GM08714 (cell line): ENCODE results near the gene PRRT1B.

Experiments used
- H3K4me3 ChIP-seq: fragments of 200-500 bp; sonication (Bioruptor generic); 2 replicates; pipeline ENCODE4 v1.5.1; 2014; ENCODE audit warnings: mild to moderate bottlenecking, low read length, inconsistent platforms
- ZNF274 ChIP-seq: IDR thresholded peaks from 2 replicates; pipeline ENCODE4 v1.6.1; 2012; ENCODE audit warnings: mild to moderate bottlenecking, low read depth, low read length

PRRT1B gene

DNA sequence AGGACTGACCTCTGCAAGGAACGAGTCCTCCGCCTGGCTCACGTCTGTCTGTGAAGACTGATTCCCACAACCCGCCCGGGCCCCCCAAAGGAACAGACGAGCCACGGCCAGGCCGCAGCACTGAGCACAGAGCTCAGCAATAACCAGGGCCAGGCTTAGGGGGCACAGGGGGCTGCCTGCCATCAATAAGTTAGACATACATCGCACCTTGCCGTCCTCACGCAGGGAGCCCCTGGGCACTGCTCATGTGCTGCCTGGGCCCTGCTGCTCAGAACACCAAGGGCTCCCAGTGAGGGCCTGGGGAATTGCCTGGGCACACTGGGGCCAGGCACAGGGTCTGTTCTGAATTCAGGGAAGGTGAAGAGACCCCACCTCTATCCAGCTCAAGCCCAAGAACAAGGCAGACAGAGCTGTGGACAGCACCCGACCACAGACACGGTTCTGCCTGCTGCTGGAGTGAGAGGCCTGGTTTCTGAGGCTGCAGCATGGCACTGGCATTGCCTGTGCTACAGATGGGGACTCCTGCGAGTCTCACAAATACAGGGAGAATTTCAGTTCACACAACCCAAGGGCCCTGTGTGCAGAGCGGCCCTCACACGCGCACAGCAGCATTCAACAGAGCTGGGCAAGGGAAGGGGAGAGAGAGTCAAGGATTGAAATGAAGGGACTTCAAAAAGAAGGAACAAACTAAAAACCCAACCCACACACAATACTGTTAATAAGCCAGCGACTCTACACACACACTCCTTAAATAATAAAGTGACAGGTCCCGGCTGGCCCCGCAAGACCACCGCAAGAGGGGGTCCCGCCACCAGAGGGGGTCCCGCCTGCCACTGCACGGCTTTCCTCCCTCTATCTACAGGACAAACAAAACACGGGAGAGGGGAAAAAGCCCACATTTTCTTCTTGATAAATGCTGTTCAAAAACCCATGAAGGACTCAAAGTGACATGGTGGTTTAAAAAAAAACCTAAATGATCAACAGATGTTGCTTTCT is 32.0 kb downstream of the PRRT1B start:
- H3K4me3 ChIP-seq = no peak overlapping the region
- no peak for TF ChIP-seq ZNF274

DNA sequence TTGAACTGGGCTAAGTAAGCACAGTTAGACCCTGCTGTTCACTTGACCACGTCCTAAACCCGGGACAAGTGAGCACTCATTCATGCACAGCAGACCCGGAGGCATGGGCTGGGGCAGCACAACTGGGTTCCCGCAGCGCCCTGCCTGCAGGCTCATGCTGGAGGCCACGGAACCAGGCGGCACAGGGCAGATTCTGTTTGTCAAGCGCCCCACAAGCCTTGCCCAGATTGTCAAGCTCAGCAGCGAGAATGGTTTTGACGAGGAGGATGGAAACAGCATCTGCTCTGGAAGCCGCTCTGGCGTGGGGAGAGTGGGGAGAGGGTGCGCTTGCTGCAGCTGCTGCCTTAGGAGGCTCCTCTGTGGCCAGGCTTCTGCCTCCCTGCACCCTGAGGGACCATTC is 32.7 kb downstream of the PRRT1B start:
- no peak overlapping the region for H3K4me3 ChIP-seq
- no peak for TF ChIP-seq ZNF274

DNA sequence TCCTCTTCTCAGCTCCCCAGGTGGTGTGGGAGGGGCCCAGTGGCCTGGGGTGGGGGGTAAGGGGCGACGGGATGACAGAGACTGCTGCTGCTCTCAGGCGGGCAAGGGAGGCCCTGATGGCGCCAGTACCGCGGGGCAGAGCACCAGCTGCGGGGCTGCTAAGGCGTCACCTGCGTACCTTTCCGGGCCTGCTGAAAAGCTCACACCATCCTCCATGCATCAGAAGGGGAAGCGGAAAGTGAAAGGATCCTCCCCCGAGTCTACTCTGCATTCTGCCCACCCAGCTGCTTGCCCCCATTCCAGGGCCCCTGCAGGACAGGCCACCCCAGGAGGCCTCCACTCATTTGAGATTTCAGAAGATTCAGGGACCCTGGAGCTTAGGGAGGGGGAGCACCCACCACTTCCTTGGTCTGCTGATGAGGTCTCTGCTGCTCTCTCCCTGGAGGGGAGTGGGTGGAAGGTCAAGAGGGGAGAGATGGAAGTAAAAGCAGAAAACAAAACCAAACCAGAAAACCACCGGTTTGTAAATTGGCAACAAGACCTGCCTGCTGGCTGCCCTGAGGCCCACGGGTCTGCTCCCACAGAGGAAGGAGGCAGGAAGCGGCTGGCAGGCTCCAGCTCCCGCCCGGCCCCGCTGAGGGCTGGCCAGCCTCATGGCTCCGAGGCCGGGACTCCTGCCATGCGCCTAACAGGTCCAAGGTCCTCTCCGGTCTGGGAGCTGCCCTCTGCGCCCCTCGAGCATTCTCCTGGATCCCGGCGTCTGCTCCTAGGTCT is 33.6 kb downstream of the PRRT1B start:
- TF ChIP-seq ZNF274 = no peak
- no peak overlapping the region; the same call in 1 of the 2 replicates for H3K4me3 ChIP-seq

DNA sequence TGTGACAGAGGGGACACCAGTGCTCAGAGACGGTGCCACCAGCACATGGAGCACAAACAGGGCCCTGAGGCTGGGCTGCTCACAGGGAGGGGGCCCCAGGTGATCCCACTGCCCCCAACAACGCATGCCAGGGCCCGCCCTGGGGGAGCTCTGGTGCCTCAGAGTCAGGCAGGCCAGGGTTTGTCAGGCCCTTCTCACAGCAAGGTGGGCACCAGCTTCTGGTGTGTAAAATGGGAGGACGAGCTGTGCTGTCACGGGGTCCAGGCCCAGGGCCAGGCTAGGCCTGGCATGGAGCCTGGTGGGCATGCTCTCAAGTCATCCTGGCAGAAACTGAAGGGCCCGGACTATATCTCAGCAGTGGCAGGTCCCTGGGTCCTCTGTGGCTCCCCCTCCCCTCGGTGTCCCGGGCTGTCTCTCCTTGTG is 34.5 kb downstream of the PRRT1B start:
- no peak overlapping the region for H3K4me3 ChIP-seq
- TF ChIP-seq ZNF274 = no peak

GRCh38 chr9:131580358-131580757 is 35.0 kb downstream of the PRRT1B start:
- H3K4me3 ChIP-seq = no peak overlapping the region
- TF ChIP-seq ZNF274 = no peak

DNA sequence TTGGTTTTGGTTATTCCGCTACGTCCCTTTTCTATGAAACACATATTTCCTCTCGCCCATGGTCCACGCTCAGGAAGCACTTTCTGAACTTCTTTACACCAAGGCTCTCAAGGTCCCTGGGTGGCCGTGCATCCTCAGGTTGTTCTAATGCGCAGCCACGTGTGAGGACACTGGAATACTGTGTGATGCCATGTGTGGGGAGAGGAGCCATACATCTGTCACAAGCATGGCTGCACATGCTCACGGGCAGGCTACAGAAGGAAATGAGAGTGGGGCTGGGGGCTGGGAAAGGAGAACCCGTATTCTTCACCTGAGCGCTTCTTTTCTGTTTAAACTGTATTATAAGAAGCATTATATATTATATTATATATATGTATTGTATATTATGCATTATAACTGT is 36.7 kb downstream of the PRRT1B start:
- no peak overlapping the region for H3K4me3 ChIP-seq
- TF ChIP-seq ZNF274 = no peak

- TF ChIP-seq ZNF274 = no peak
- no peak overlapping the region for H3K4me3 ChIP-seq
These were observed 37.4 kb downstream of the PRRT1B start for GRCh38 chr9:131582466-131583336.

- TF ChIP-seq ZNF274 = no peak
- H3K4me3 ChIP-seq = no peak overlapping the region
These were observed 38.0 kb downstream of the PRRT1B start for GRCh38 chr9:131583337-131583645.

DNA sequence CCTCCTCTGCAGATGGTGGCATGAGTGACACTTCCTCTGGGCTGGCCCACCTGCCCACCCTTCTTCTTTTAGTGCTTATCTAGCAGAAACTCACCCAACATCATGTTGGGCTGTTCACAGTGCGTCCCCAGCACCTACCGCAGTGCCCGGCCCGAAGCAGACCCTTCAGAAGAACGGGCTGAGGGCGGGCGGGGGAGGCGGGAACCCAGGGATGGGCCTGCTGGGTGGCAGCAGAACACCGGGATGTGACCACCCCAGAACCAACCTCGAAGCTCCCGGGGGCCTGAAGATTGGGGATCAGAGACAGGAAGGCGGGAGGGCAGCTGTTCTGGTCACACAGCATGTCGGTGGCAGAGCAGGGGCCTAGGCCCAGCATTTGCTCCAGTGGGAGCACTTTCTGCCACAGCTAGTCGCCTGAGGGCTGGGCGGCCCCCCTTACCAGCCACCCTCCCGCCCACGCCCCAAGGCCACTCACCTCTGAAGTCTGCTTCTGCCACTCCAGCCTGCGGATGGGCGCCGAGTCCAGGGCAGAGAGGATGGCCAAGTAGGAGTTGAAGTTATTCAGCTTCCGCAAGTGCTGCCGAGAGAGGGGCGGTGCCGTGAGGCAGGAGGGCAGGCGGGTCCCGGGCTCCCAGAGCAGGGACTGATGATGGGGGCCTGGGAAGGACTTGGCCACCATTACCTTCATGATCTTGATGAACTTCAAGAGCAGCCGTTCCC is 38.7 kb downstream of the PRRT1B start:
- TF ChIP-seq ZNF274 = no peak
- no peak overlapping the region for H3K4me3 ChIP-seq

- no peak overlapping the region for H3K4me3 ChIP-seq
- TF ChIP-seq ZNF274 = no peak
These were observed 39.5 kb downstream of the PRRT1B start for GRCh38 chr9:131584858-131585257.

DNA sequence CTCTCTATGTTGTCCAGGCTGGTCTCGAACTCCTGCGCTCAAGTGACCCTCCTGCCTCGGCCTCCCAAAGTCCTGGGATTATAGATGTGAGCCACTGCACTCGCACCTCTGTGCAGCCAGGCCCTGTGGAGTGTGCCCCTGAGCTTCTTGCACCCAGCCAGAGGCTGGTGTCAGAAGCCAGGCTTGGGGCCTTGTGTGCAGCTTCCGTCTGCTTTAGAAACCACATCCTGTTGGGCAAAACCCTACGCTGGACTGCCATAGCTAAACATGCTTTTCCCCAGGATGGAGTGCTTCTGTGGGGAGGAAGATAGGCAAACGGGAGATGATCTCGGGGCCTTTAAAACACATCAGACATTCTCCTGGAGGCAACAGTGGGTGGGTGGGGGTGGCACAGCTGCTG is 40.1 kb downstream of the PRRT1B start:
- no peak overlapping the region for H3K4me3 ChIP-seq
- TF ChIP-seq ZNF274 = no peak

DNA sequence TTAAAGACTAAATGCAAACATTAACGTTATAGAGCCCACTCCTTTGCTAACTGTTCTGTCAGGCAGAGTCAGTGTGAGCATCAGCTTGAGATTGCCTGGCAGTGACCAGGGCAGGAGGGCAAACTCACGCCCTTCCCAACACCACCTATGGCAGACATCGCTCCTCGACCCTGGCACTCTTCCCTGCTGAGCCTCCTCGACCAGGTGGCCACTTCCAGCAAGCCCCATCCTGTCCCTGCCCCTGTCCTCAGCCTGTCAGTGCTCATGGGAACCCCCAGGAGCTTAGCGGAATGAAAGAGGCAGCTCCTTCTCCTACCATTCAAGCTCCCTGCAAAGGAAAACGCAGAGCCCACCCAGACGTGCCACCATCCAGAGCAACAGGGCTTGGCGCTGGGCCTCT is 42.0 kb downstream of the PRRT1B start:
- TF ChIP-seq ZNF274 = no peak
- H3K4me3 ChIP-seq = no peak overlapping the region

DNA sequence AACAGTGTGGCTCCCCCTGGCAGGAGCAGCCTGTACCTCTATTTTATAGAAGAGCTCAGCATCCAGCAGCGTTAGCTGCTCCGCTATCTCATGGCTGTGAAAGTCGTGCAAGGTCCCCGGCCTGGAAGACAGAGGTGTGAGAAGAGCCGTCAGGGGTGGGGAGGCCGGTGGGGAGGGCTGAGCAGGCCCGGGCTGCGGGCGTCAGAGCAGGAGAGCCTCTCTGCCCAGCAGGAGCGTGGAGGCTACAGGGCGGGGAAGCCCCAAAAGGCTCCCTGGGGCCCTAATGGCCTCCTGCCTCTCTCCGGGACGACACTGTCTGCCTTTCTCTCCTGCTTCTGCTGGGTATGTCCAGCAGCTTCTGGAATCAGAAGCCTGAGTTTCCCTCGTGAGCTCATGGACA is 42.6 kb downstream of the PRRT1B start:
- H3K4me3 ChIP-seq = no peak overlapping the region
- no peak for TF ChIP-seq ZNF274
